H1 (cell line): ENCODE results near the gene FRG2. TPM values are rescaled to one million over a fixed set of nuclear protein-coding genes. Genes with fewer than 3 reads are reported as not detected.

Experiments
- CTCF ChIA-PET: fragments of 300-600 bp; sonication (Branson Sonifier 250); formaldehyde crosslinking; loops from one replicate; lab custom pipeline; 2021; ENCODE audit not compliant: partially characterized antibody; lab: Charles Lee
- POLR2A ChIA-PET: fragments of 300-600 bp; sonication (Branson Sonifier 250); formaldehyde crosslinking; loops from one replicate; lab custom pipeline; 2021; ENCODE audit warnings: inconsistent platforms; ENCODE audit not compliant: partially characterized antibody; lab: Charles Lee
- DNase-seq, 2 experiments: peaks; one replicate each; pipeline versions ENCODE4 v3.0.0 to v3.0.0-alpha.2; 2010 to 2022; ENCODE audit warnings: low spot score in 2 of 2, low read depth in 1 of 2, mixed read lengths in 1 of 2
- FAIRE-seq: peaks from 2 replicates; lab custom pipeline; 2011; peaks lifted over from hg19 to GRCh38; lab: Jason Lieb, UNC
- H2AFZ ChIP-seq: 2 replicates; pipeline ENCODE4 v1.8.1; 2012; ENCODE audit warnings: low read length, inconsistent platforms
- H2AK5ac ChIP-seq: 2 replicates; pipeline ENCODE4 v1.6.1; 2013; ENCODE audit warnings: low read depth, low read length
- H2BK120ac ChIP-seq: replicated peaks from 2 replicates; pipeline ENCODE3; 2013; ENCODE audit warnings: low read depth, low read length, inconsistent platforms
- H2BK12ac ChIP-seq: 2 replicates; pipeline ENCODE4 v1.6.1; 2013; ENCODE audit warnings: low read depth, low read length
- H2BK15ac ChIP-seq: 2 replicates; pipeline ENCODE4 v1.6.1; 2013; ENCODE audit warnings: low read length
- H2BK20ac ChIP-seq: 2 replicates; pipeline ENCODE4 v1.6.1; 2013; ENCODE audit warnings: low read length
- H2BK5ac ChIP-seq: 2 replicates; pipeline ENCODE4 v1.6.1; 2013; ENCODE audit warnings: low read depth, low read length
- H3K14ac ChIP-seq: 2 replicates; pipeline ENCODE4 v1.6.1; 2013; ENCODE audit warnings: inconsistent platforms; ENCODE audit not compliant: insufficient read length
- H3K18ac ChIP-seq: 2 replicates; pipeline ENCODE4 v1.6.1; 2013; ENCODE audit warnings: low read length; ENCODE audit errors: extremely low read depth
- H3K23ac ChIP-seq: 2 replicates; pipeline ENCODE4 v1.6.1; 2013; ENCODE audit warnings: inconsistent platforms; ENCODE audit not compliant: insufficient read length
- H3K23me2 ChIP-seq: 2 replicates; pipeline ENCODE4 v1.6.1; 2013; ENCODE audit warnings: low read depth, low read length
- H3K27ac ChIP-seq: 2 replicates; pipeline ENCODE4 v1.6.1; 2011; ENCODE audit warnings: low read depth, low read length, inconsistent platforms
- H3K27me3 ChIP-seq, 4 experiments: replicated peaks in 1 of 4; 1 replicate in 1 of 4; 2 replicates in 3 of 4; pipeline versions ENCODE4 v1.6.1 to v1.8.1; 2011 to 2013; ENCODE audit warnings: low read length in 3 of 4, mild to moderate bottlenecking in 3 of 4, inconsistent platforms in 2 of 4, mixed read lengths in 2 of 4, moderate library complexity in 1 of 4; ENCODE audit not compliant: control insufficient read depth in 3 of 4, insufficient read depth in 3 of 4; ENCODE audit errors: extremely low read depth in 1 of 4
- H3K36me3 ChIP-seq, 4 experiments: 2 replicates each; pipeline versions ENCODE4 v1.6.1 to v1.8.1; 2011 to 2013; ENCODE audit warnings: mild to moderate bottlenecking in 4 of 4, low read length in 3 of 4, moderate library complexity in 2 of 4, control low read depth in 1 of 4, inconsistent platforms in 1 of 4; ENCODE audit not compliant: insufficient read depth in 4 of 4, control insufficient read depth in 2 of 4
- H3K4ac ChIP-seq: replicated peaks from 2 replicates; pipeline ENCODE3; 2013; ENCODE audit warnings: low read length, low read depth, mixed read lengths, inconsistent platforms; ENCODE audit not compliant: insufficient read length
- H3K4me1 ChIP-seq, 4 experiments: replicated peaks in 1 of 4; 1 replicate in 1 of 4; 2 replicates in 3 of 4; pipeline versions ENCODE4 v1.6.1 to v1.8.1; 2011 to 2013; ENCODE audit warnings: low read length in 3 of 4, inconsistent platforms in 2 of 4, mixed read lengths in 1 of 4; ENCODE audit not compliant: insufficient read depth in 4 of 4, control insufficient read depth in 3 of 4
- H3K4me2 ChIP-seq, 2 experiments: 2 replicates each; pipeline versions ENCODE4 v1.6.1 to v1.8.1; 2011 to 2013; ENCODE audit warnings: low read depth in 2 of 2, low read length in 2 of 2, control low read depth in 1 of 2, inconsistent platforms in 1 of 2, mild to moderate bottlenecking in 1 of 2; ENCODE audit not compliant: insufficient read depth in 1 of 2
- H3K4me3 ChIP-seq, 4 experiments: fragments of 200-600, 300-600 bp in 1 of 4; sonication (generic), shearing (Covaris generic), sonication (Bioruptor Twin) in 1 of 4; 2 replicates each; pipeline versions ENCODE4 v1.5.1 to v1.8.1; 2011 to 2016; ENCODE audit warnings: low read length in 4 of 4, low read depth in 3 of 4, control low read depth in 2 of 4, inconsistent platforms in 2 of 4, mild to moderate bottlenecking in 2 of 4, mixed read lengths in 1 of 4, moderate library complexity in 1 of 4; ENCODE audit not compliant: insufficient read depth in 2 of 4; ENCODE audit errors: extremely low read depth in 1 of 4
- H3K56ac ChIP-seq: replicated peaks from 2 replicates; pipeline ENCODE3; 2013; ENCODE audit warnings: low read depth, mild to moderate bottlenecking, mixed read lengths, low read length, inconsistent platforms; ENCODE audit not compliant: insufficient read length
- H3K79me1 ChIP-seq: 2 replicates; pipeline ENCODE4 v1.6.1; 2013; ENCODE audit warnings: low read depth, low read length, control low read depth
- H3K79me2 ChIP-seq, 2 experiments: 2 replicates each; pipeline versions ENCODE4 v1.6.1 to v1.8.1; 2012 to 2013; ENCODE audit warnings: low read length in 2 of 2, mild to moderate bottlenecking in 2 of 2, inconsistent platforms in 1 of 2; ENCODE audit not compliant: insufficient read depth in 2 of 2, control insufficient read depth in 1 of 2
- H3K9ac ChIP-seq, 4 experiments: replicated peaks in 1 of 4; 1 replicate in 1 of 4; 2 replicates in 3 of 4; pipeline versions ENCODE4 v1.6.1 to v1.8.1; 2011 to 2013; ENCODE audit warnings: low read depth in 3 of 4, low read length in 3 of 4, control low read depth in 2 of 4, mild to moderate bottlenecking in 2 of 4, moderate library complexity in 2 of 4, inconsistent platforms in 1 of 4; ENCODE audit errors: extremely low read depth in 1 of 4
- H3K9me3 ChIP-seq, 2 experiments: 2 replicates each; pipeline versions ENCODE4 v1.6.1 to v1.8.1; 2012 to 2013; ENCODE audit warnings: mild to moderate bottlenecking in 2 of 2, moderate library complexity in 2 of 2, control low read depth in 1 of 2, inconsistent platforms in 1 of 2, low read depth in 1 of 2, low read length in 1 of 2, mixed read lengths in 1 of 2; ENCODE audit not compliant: insufficient read depth in 2 of 2
- H4K20me1 ChIP-seq, 2 experiments: replicated peaks in 1 of 2; 2 replicates each; pipeline versions ENCODE3 to v1.8.1; 2011 to 2013; ENCODE audit warnings: inconsistent platforms in 2 of 2, low read length in 2 of 2, mild to moderate bottlenecking in 1 of 2; ENCODE audit not compliant: insufficient read depth in 2 of 2, control insufficient read depth in 1 of 2
- H4K5ac ChIP-seq: 2 replicates; pipeline ENCODE4 v1.6.1; 2013; ENCODE audit warnings: low read length, low read depth, mixed read lengths, inconsistent platforms; ENCODE audit not compliant: insufficient read length
- H4K8ac ChIP-seq: 2 replicates; pipeline ENCODE4 v1.8.0; 2013; ENCODE audit warnings: mild to moderate bottlenecking, moderate library complexity, low read length, inconsistent platforms; ENCODE audit not compliant: insufficient read depth; ENCODE audit errors: extremely low read depth
- H4K91ac ChIP-seq: replicated peaks from 2 replicates; pipeline ENCODE3; 2013; ENCODE audit warnings: low read length, mixed read lengths, inconsistent platforms; ENCODE audit not compliant: insufficient read length
- CBX8 ChIP-seq: fragments of 300-800, 300-1000 bp; sonication (generic); IDR thresholded peaks from 2 replicates; pipeline ENCODE4 v1.7.1; 2016; ENCODE audit warnings: low read depth, low read length, borderline replicate concordance
- EZH2 ChIP-seq: fragments of 200-600 bp; sonication (generic); IDR thresholded peaks from 2 replicates; pipeline ENCODE4 v1.7.1; 2012; ENCODE audit warnings: low read depth, mild to moderate bottlenecking, moderate library complexity, low read length, inconsistent platforms; ENCODE audit not compliant: severe bottlenecking
- GABPA ChIP-seq: IDR thresholded peaks from 2 replicates; pipeline ENCODE4 v1.6.1; 2011; ENCODE audit warnings: mild to moderate bottlenecking, low read length, moderate library complexity, borderline replicate concordance; ENCODE audit not compliant: insufficient read depth
- KDM4A ChIP-seq: IDR thresholded peaks from one replicate; pipeline ENCODE4 v1.7.1; 2012; ENCODE audit warnings: low read depth, mild to moderate bottlenecking, moderate library complexity, low read length, inconsistent platforms; ENCODE audit not compliant: severe bottlenecking
- POLR2A ChIP-seq, 2 experiments: IDR thresholded peaks; 1 replicate in 1 of 2; 2 replicates in 1 of 2; pipeline ENCODE4 v1.6.1; 2011; ENCODE audit warnings: low read depth in 2 of 2, low read length in 2 of 2, mild to moderate bottlenecking in 2 of 2; ENCODE audit errors: control extremely low read depth in 1 of 2
- POU5F1 ChIP-seq: IDR thresholded peaks from 2 replicates; pipeline ENCODE4 v1.6.1; 2011; ENCODE audit warnings: low read depth, mild to moderate bottlenecking, low read length, moderate library complexity
- SUZ12 ChIP-seq: fragments of 200-600 bp; sonication (generic); IDR thresholded peaks from 2 replicates; pipeline ENCODE4 v1.6.1; 2012; ENCODE audit warnings: mild to moderate bottlenecking, inconsistent platforms, low read length, moderate library complexity, mixed read lengths
- WGBS, 2 experiments: shearing (Covaris generic) in 1 of 2; methylation state at CpG; one replicate each; pipeline versions ENCODE4 v1.1.6 to v1.1.7; 2013 to 2015; ENCODE audit warnings: low lambda C conversion rate in 2 of 2, mixed read lengths in 2 of 2, inconsistent platforms in 1 of 2, low coverage in 1 of 2, missing lambda C conversion rate in 1 of 2; ENCODE audit not compliant: insufficient replicate concordance in 2 of 2, insufficient coverage in 1 of 2, insufficient read length in 1 of 2; ENCODE audit errors: extremely low coverage in 1 of 2, missing lambda C conversion rate in 1 of 2; 5-methylcytosine and 5-hydroxymethylcytosine counted together
- polyA plus RNA-seq, 7 experiments: library from polyadenylated mRNA; depleted of rRNA in 3 of 7; stranded (reverse) in 5 of 7; unstranded in 2 of 7; fragments of >200 nt in 5 of 7; fragments of 200-250 nt in 2 of 7; gene quantifications; 1 replicate in 5 of 7; 2 replicates in 1 of 7; 4 replicates in 1 of 7; pipeline versions ENCODE4 v1.2.1 to v1.2.3, GENCODE V29; 2011 to 2013; ENCODE audit warnings: missing spikeins in 2 of 7, mixed read lengths in 2 of 7
- total RNA-seq: library from RNA; stranded (reverse); fragmentation: NEBNext Ultra II Directional; extraction: Animal tissue kit (Norgen Biotek cat#: 25700); gene quantifications from 2 replicates; pipeline ENCODE4 v1.2.1, GENCODE V29; 2021
- TF ChIP-seq, protein P1 (sequence below): IDR thresholded peaks from 2 replicates; pipeline ENCODE4 v1.6.1; 2012; ENCODE audit warnings: inconsistent platforms
- TF ChIP-seq, protein P2 (sequence below): IDR thresholded peaks from 2 replicates; pipeline ENCODE4 v1.6.1; 2012; ENCODE audit warnings: inconsistent platforms

FRG2 gene
- total and polyA plus RNA-seq, 2 of the 8 experiments (the other 6 are each of a cell fraction or from before 2014, with no cell fraction given) = not detected

DNA sequence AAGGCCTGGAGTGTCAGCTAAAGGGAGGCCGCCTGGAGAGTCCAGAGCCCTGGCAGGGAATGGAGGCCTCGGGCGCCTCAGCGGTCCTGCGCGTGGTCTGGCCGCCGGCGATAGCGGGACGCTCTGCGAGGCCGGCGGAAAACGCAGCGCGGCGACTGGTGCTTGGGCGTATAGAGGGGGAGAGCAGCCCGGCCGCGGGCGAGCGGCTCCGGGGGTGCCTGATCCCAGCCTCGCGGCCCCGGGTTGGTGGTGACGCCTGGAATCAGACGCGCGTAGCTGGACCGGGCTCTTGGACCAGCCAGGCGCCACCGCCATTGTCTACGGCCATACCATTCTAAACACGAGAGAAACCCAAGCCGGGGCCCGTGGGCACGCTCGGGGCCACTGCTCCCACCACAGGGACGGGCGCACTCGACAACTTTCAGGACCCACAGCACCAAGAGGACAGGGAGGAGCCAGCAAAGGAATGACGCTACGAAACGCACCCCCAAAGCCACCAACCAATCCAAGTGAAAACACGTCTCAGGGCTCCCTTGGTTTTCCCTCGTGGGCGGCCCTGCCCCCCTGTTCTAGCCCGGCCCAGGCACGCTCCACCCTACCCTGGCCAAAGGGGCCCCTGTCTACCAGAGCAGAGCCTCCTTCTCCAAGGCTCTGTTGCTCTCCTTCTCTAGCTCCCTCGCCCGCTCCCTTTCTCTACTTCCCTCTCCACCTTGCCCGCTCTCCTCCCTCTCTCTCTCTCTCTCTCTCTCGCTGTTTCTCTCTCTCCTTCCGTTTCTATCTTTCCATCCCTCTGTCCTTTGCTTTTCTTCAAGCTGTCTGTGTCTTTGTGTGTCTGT is 7.8 kb downstream of the FRG2 start:
- no peak overlapping the region; the same call in 1 of the 2 replicates for H3K18ac ChIP-seq
- H2BK5ac ChIP-seq = no peak overlapping the region
- H3K27me3 ChIP-seq = peaks cover 70 to 86% (median 77%) of the 10 kb centered on the region in 4 experiments; a peak in 6 of 7 replicates
- H2BK120ac ChIP-seq = no peak overlapping the region
- H4K8ac ChIP-seq = peak overlapping the region; percentile 29; the same call in 1 of the 2 replicates
- CTCF ChIA-PET = no interaction called here
- no peak overlapping the region for H4K91ac ChIP-seq
- H3K23ac ChIP-seq = no peak overlapping the region
- H3K36me3 ChIP-seq = peaks cover 0 to 4% (median 0%) of the 10 kb centered on the region in 4 experiments; a peak in 1 of 8 replicates
- TF ChIP-seq, protein P1, sequence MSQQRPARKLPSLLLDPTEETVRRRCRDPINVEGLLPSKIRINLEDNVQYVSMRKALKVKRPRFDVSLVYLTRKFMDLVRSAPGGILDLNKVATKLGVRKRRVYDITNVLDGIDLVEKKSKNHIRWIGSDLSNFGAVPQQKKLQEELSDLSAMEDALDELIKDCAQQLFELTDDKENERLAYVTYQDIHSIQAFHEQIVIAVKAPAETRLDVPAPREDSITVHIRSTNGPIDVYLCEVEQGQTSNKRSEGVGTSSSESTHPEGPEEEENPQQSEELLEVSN = 0 out of 2 replicates have a peak, but pooled peaks have one; percentile 18
- TF ChIP-seq POLR2A (IDR thresholded peaks at IDR 0.05; ENCODE audit: control extremely low read depth in 1 of 2, low read depth in 2 of 2, low read length in 2 of 2) = no peak
- TF ChIP-seq, protein P2, sequence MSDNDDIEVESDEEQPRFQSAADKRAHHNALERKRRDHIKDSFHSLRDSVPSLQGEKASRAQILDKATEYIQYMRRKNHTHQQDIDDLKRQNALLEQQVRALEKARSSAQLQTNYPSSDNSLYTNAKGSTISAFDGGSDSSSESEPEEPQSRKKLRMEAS = no peak
- TF ChIP-seq GABPA = 0 out of 2 replicates have a peak, but pooled peaks have one; percentile 8
- TF ChIP-seq CBX8 = peak; percentile 99; the same call in 1 of the 2 replicates
- TF ChIP-seq POU5F1 = no peak
- TF ChIP-seq KDM4A = peak; percentile 57
- peak; percentile 55 for TF ChIP-seq EZH2
- peak; percentile 62 for TF ChIP-seq SUZ12
- TF ChIP-seq, all 59 proteins: peak for 6
- peaks cover 0 to 3% of the 10 kb centered on the region in 2 experiments; a peak in 1 of 4 replicates for H3K9me3 ChIP-seq
- 8% methylated on average over 31 of the region's 57 CpGs; no CpG with 5 or more reads in 1 of the 2 experiments for WGBS, 2 experiments
- peak overlapping the region; percentile 62 to 91 for H3K4me2 ChIP-seq
- no peak overlapping the region for H2BK15ac ChIP-seq
- H4K5ac ChIP-seq = no peak overlapping the region
- peaks cover 5 to 31% (median 16%) of the 10 kb centered on the region in 4 experiments for H3K4me1 ChIP-seq
- H3K4me3 ChIP-seq = peak overlapping the region in 2 of 4 experiments; percentile 1 to 55; a peak in 4 of 8 replicates
- peaks cover 3% of the 10 kb centered on the region; the same call in 1 of the 2 replicates for H3K23me2 ChIP-seq
- no peaks in the 10 kb centered on the region for H3K79me1 ChIP-seq
- FAIRE-seq (no peak), DNase-seq (peak in 1 of 2 experiments; percentile 68)
- no peak overlapping the region for H3K4ac ChIP-seq
- no peak overlapping the region for H2BK12ac ChIP-seq
- H3K14ac ChIP-seq = no peak overlapping the region
- peaks cover 3 to 5% of the 10 kb centered on the region in 2 experiments for H4K20me1 ChIP-seq
- H3K9ac ChIP-seq = no peak overlapping the region
- H2AFZ ChIP-seq = 0 out of 2 replicates have a peak overlapping the region, but pooled peaks have one; percentile 24
- no peaks in the 10 kb centered on the region for H3K79me2 ChIP-seq
- no peak overlapping the region for H2BK20ac ChIP-seq
- no peak overlapping the region for H3K27ac ChIP-seq
- POLR2A ChIA-PET = no interaction called here
- H3K56ac ChIP-seq = no peak overlapping the region
- H2AK5ac ChIP-seq = no peak overlapping the region
